ENCODE results near the gene RBMS2. TPM values are rescaled to one million over a fixed set of nuclear protein-coding genes. Genes with fewer than 3 reads are reported as not detected.
"Not testable (repeated sequence)": the region's sequence is repeated elsewhere in the genome, so short reads cannot be mapped to it uniquely, and the experiment has no call there.

Gene RBMS2
- total RNA-seq, 3 donors from 2014 or later: 35.9 to 47.8 (median 41.0) TPM

DNA sequence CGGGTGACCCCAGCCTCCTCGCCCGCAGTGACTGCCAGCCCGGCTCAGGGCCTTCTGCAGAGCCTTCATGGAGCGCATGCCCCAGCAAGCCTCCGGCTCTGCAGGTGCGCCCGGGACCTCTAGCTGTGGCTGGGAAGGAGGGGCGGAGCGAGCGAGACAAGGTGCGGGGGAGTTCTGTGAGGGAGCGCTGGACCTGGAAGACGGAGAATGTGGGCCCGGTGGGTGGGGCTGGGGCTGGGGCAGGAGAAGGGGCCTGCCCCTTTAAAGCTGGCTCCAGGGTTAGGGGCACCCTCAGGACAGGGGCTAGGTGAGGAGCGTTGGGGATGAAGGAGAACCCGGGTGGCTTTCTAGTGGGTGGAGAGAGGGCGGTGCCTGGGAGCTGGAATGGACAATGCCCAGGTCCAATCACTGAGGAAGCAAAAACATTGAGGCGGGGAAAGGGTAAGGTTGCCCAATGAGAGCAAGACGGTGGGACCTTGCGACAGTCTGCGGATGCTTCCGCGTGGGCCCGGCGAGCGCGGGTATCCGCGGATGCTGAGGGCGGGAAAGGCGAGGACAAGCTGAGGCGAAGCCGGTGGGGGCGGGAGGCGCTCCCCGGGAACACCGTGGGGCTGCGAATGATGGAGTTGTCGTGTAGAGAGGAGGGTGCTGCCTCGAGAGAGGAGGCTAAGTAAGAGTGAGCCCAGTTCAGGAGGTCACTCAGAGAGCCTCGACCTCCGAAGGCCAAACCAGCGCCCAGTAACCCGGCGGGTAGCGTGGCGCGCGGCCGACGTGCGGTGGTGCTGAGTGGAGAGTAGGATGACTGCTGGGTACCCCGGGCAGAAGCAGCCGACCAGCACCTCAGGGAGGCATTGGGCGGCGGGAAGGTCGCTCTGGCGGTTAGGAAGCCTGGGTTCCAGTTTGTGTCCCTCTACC is 33.3 kb upstream of the RBMS2 start, which contains the start of gene GLS2:
TSS of gene GLS2 (minus strand) at position 121 of the 915 bp plus-strand sequence. CDS start at position 78, 43 bp downstream.
- DNase-seq (peak; percentile 75 to 83 (median 79)), ATAC-seq (peak; percentile 97)
- Histone ChIP-seq H3K36me3 (ENCODE audit: low read depth) (no peaks in the 10 kb centered on the region), H3K4me1 (ENCODE audit: low read depth) (peaks cover 11% of the 10 kb centered on the region), H3K9me3 (no peaks in the 10 kb centered on the region), H3K4me3 (no peak within 1 kb of the TSS)
- TF ChIP-seq, protein P1, sequence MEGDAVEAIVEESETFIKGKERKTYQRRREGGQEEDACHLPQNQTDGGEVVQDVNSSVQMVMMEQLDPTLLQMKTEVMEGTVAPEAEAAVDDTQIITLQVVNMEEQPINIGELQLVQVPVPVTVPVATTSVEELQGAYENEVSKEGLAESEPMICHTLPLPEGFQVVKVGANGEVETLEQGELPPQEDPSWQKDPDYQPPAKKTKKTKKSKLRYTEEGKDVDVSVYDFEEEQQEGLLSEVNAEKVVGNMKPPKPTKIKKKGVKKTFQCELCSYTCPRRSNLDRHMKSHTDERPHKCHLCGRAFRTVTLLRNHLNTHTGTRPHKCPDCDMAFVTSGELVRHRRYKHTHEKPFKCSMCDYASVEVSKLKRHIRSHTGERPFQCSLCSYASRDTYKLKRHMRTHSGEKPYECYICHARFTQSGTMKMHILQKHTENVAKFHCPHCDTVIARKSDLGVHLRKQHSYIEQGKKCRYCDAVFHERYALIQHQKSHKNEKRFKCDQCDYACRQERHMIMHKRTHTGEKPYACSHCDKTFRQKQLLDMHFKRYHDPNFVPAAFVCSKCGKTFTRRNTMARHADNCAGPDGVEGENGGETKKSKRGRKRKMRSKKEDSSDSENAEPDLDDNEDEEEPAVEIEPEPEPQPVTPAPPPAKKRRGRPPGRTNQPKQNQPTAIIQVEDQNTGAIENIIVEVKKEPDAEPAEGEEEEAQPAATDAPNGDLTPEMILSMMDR (IDR thresholded peaks at IDR 0.05): no peak
- intact Hi-C loops (cut with DNase I, micrococcal nuclease): no loop called here

GRCh38 chr12:56490360-56490759 is 31.3 kb upstream of the RBMS2 start:
- TF ChIP-seq, protein P1 (IDR thresholded peaks at IDR 0.05): no peak
- intact Hi-C loops (cut with DNase I, micrococcal nuclease): no loop called here
- DNase-seq (no peak), ATAC-seq (no peak)
- Histone ChIP-seq H3K4me1 (ENCODE audit: low read depth) (peaks cover 11% of the 10 kb centered on the region), H3K4me3 (no peak overlapping the region), H3K36me3 (ENCODE audit: low read depth) (no peaks in the 10 kb centered on the region), H3K9me3 (no peaks in the 10 kb centered on the region)

DNA sequence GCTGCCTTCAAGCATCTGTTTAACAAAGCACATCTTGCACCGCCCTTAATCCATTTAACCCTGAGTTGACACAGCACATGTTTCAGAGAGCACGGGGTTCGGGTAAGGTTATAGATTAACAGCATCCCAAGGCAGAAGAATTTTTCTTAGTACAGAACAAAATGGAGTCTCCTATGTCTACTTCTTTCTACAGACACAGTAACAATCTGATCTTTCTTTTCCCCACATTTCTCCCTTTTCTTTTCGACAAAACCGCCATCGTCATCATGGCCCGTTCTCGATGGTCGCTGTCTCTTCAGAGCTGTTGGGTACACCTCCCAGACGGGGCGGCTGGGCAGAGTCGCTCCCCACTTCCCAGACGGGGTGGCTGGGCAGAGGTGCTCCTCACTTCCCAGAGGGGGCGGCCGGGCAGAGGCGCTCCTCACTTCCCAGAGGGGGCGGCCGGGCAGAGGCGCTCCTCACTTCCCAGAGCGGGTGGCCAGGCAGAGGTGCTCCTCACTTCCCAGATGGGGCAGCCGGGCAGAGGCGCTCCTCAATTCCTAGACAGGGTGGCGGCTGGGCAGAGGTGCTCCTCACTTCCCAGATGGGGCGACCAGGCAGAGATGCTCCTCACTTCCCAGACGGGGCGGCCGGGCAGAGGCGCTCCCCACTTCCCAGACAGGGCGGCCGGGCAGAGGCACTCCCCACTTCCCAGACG is 28.1 kb upstream of the RBMS2 start:
- H3K4me1 ChIP-seq (ENCODE audit: low read depth); DNase-seq; ATAC-seq; H3K36me3 ChIP-seq (ENCODE audit: low read depth); H3K4me3 ChIP-seq; intact Hi-C loops (cut with DNase I, micrococcal nuclease); H3K9me3 ChIP-seq: not testable (repeated sequence)

DNA sequence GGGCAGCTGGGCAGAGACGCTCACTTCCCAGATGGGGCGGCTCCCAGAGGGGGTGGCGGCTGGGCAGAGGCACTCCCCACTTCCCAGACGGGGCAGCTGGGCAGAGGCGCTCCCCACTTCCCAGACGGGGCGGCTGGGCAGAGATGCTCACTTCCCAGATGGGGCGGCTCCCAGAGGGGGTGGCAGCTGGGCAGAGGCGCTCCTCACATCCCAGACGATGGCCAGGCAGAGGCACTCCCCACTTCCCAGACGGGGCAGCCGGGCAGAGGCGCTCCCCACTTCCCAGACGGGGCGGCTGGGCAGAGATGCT is 27.6 kb upstream of the RBMS2 start:
- ATAC-seq; H3K36me3 ChIP-seq (ENCODE audit: low read depth); H3K9me3 ChIP-seq; DNase-seq; H3K4me1 ChIP-seq (ENCODE audit: low read depth); intact Hi-C loops (cut with DNase I, micrococcal nuclease); H3K4me3 ChIP-seq: not testable (repeated sequence)

DNA sequence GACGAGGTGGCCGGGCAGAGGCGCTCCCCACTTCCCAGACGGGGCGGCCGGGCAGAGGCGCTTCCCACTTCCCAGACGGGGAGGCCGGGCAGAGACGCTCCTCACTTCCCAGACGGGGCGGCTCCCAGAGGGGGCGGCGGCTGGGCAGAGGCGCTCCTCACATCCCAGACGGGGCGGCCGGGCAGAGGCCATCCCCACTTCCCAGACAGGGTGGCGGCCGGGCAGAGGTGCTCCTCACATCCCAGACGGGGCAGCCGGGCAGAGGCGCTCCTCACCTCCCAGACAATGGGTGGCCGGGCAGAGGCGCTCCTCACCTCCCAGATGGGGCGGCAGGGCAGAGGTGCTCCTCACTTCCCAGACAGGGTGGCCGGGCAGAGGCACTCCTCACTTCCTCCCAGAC is 27.1 kb upstream of the RBMS2 start:
- H3K9me3 ChIP-seq; H3K4me1 ChIP-seq (ENCODE audit: low read depth); ATAC-seq; intact Hi-C loops (cut with DNase I, micrococcal nuclease); H3K36me3 ChIP-seq (ENCODE audit: low read depth); H3K4me3 ChIP-seq; DNase-seq: not testable (repeated sequence)

DNA sequence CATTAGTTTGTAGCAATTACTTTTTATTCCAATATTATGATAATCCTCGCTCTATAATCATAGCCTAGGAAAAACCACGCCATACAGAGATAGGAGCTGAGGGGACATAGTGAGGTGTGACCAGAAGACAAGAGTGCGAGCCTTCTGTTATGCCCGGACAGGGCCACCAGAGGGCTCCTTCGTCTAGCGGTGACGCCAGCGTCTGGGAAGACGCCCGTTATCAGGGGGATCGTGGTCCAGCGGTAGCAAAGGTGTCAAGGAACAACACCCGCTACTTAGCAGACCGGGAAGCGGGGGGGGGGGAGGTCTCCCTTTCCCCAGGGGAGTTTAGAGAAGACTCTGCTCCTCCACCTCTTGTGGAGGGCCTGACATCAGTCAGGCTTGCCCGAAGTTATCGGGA is 24.9 kb upstream of the RBMS2 start:
- H3K36me3 ChIP-seq (ENCODE audit: low read depth); H3K9me3 ChIP-seq; ATAC-seq; H3K4me3 ChIP-seq; intact Hi-C loops (cut with DNase I, micrococcal nuclease); H3K4me1 ChIP-seq (ENCODE audit: low read depth): not testable (repeated sequence)
- TF ChIP-seq, protein P1 (IDR thresholded peaks at IDR 0.05): peak; percentile 19
- peak in 2 of 3 donors; percentile 73 to 77 for DNase-seq

- DNase-seq; intact Hi-C loops (cut with DNase I, micrococcal nuclease); H3K36me3 ChIP-seq (ENCODE audit: low read depth); H3K4me1 ChIP-seq (ENCODE audit: low read depth); H3K9me3 ChIP-seq; ATAC-seq; H3K4me3 ChIP-seq: not testable (repeated sequence)
Measured at GRCh38 chr12:56498126-56498902, 23.3 kb upstream of the RBMS2 start.

GRCh38 chr12:56499452-56499851 is 22.2 kb upstream of the RBMS2 start:
- intact Hi-C loops (cut with DNase I, micrococcal nuclease); H3K9me3 ChIP-seq; ATAC-seq; H3K4me1 ChIP-seq (ENCODE audit: low read depth); H3K4me3 ChIP-seq; H3K36me3 ChIP-seq (ENCODE audit: low read depth); DNase-seq: not testable (repeated sequence)

GRCh38 chr12:56499879-56500278 is 21.7 kb upstream of the RBMS2 start:
- intact Hi-C loops (cut with DNase I, micrococcal nuclease); H3K36me3 ChIP-seq (ENCODE audit: low read depth); H3K4me3 ChIP-seq; H3K9me3 ChIP-seq; DNase-seq; ATAC-seq; H3K4me1 ChIP-seq (ENCODE audit: low read depth): not testable (repeated sequence)

All from mucosa of descending colon (tissue), 3 donors.